Osteoblast (primary cell): ENCODE data around the gene PTPN12. TPM values are rescaled to one million over a fixed set of nuclear protein-coding genes. Genes with fewer than 3 reads are reported as not detected.
A peak's percentile ranks its signal among the peaks of the same experiment; 100 is the strongest.

Experiments used
- DNase-seq: peaks from one replicate; pipeline ENCODE4 v3.0.0; 2011; ENCODE audit warnings: low spot score, mixed read lengths; ENCODE audit not compliant: insufficient read length; ENCODE audit errors: missing footprints
- H2AFZ ChIP-seq: 2 replicates; pipeline ENCODE4 v1.6.0; 2011; ENCODE audit warnings: mild to moderate bottlenecking, low read length
- H3K27ac ChIP-seq: 2 replicates; pipeline ENCODE4 v1.5.1; 2011; ENCODE audit warnings: mild to moderate bottlenecking, low read depth, low read length, moderate library complexity
- H3K27me3 ChIP-seq: 2 replicates; pipeline ENCODE4 v1.6.0; 2012; ENCODE audit warnings: mild to moderate bottlenecking, control low read depth, inconsistent platforms, low read length, moderate library complexity; ENCODE audit not compliant: insufficient read depth
- H3K36me3 ChIP-seq: 2 replicates; pipeline ENCODE4 v1.5.1; 2011; ENCODE audit warnings: mild to moderate bottlenecking, low read length, control low read depth, moderate library complexity; ENCODE audit not compliant: insufficient read depth
- H3K4me1 ChIP-seq: 2 replicates; pipeline ENCODE4 v1.5.1; 2011; ENCODE audit warnings: mild to moderate bottlenecking, low read length, control low read depth, moderate library complexity; ENCODE audit not compliant: insufficient read depth
- H3K4me2 ChIP-seq: 2 replicates; pipeline ENCODE4 v1.6.0; 2011; ENCODE audit warnings: mild to moderate bottlenecking, low read length; ENCODE audit not compliant: insufficient read depth
- H3K4me3 ChIP-seq: fragments of 200-600 bp; sonication (generic); 3 replicates; pipeline ENCODE4 v1.5.1; 2012; ENCODE audit warnings: mild to moderate bottlenecking, low read length, inconsistent platforms; ENCODE audit not compliant: insufficient read depth
- H3K79me2 ChIP-seq: 2 replicates; pipeline ENCODE4 v1.6.0; 2012; ENCODE audit warnings: mild to moderate bottlenecking, low read length, control low read depth, inconsistent platforms; ENCODE audit not compliant: insufficient read depth
- H3K9me3 ChIP-seq: 2 replicates; pipeline ENCODE4 v1.5.1; 2011; ENCODE audit warnings: low read depth, low read length, control low read depth
- H4K20me1 ChIP-seq: 2 replicates; pipeline ENCODE4 v1.6.0; 2012; ENCODE audit warnings: mild to moderate bottlenecking, low read length, control low read depth; ENCODE audit not compliant: insufficient read depth
- total RNA-seq: library from RNA; depleted of rRNA; stranded (reverse); fragments of >200 nt; gene quantifications from 2 replicates; pipeline ENCODE4 v1.2.3, GENCODE V29; 2012
- TF ChIP-seq, protein P1 (sequence below): IDR thresholded peaks from 2 replicates; pipeline ENCODE4 v1.5.1; 2011; ENCODE audit warnings: mild to moderate bottlenecking, low read depth, low read length, moderate library complexity; ENCODE audit errors: extremely low read depth

The PTPN12 gene
- total RNA-seq, 1 donor = 80.7 TPM

DNA sequence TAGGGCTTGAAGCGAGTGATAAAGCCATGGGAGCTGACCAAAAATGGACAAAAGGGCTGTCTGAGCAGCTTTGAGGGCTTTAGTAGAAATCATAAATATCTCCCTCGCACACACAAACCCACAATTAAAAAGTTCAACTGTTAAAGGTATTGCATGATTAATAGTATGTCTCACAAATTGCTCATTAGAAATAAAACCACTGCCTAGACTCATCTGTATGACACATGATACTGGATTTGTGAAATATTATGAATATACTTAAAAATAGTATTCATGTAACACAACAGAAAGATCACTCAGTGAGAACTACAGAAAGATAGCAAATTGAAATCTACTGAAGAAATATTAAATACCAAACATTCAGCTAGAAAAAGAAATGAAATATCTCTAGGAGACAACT, 11.9 kb upstream of the PTPN12 start:
- Histone ChIP-seq H3K36me3 (no peaks in the 10 kb centered on the region), H2AFZ (no peak overlapping the region), H3K4me3 (no peak overlapping the region), H3K27me3 (no peaks in the 10 kb centered on the region), H3K79me2 (no peaks in the 10 kb centered on the region), H3K4me1 (no peaks in the 10 kb centered on the region), H4K20me1 (no peaks in the 10 kb centered on the region), H3K9me3 (no peaks in the 10 kb centered on the region), H3K4me2 (no peak overlapping the region), H3K27ac (no peak overlapping the region)
- DNase-seq = peak; percentile 35
- TF ChIP-seq, protein P1, sequence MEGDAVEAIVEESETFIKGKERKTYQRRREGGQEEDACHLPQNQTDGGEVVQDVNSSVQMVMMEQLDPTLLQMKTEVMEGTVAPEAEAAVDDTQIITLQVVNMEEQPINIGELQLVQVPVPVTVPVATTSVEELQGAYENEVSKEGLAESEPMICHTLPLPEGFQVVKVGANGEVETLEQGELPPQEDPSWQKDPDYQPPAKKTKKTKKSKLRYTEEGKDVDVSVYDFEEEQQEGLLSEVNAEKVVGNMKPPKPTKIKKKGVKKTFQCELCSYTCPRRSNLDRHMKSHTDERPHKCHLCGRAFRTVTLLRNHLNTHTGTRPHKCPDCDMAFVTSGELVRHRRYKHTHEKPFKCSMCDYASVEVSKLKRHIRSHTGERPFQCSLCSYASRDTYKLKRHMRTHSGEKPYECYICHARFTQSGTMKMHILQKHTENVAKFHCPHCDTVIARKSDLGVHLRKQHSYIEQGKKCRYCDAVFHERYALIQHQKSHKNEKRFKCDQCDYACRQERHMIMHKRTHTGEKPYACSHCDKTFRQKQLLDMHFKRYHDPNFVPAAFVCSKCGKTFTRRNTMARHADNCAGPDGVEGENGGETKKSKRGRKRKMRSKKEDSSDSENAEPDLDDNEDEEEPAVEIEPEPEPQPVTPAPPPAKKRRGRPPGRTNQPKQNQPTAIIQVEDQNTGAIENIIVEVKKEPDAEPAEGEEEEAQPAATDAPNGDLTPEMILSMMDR = no peak

- Histone ChIP-seq H3K79me2 (no peaks in the 10 kb centered on the region), H3K4me1 (no peaks in the 10 kb centered on the region)
- TF ChIP-seq, protein P1 = no peak
Observed at GRCh38 chr7:77528368-77528767, 8.7 kb upstream of the PTPN12 start.

GRCh38 chr7:77529279-77529678, 7.8 kb upstream of the PTPN12 start:
- TF ChIP-seq, protein P1 = no peak
- DNase-seq = no peak

More at GRCh38 chr7:77528368-77528767, 8.7 kb upstream of the PTPN12 start:
- DNase-seq = no peak
- no peaks in the 10 kb centered on the region for H4K20me1 ChIP-seq
- no peaks in the 10 kb centered on the region for H3K27me3 ChIP-seq
- no peak overlapping the region for H3K27ac ChIP-seq
- no peak overlapping the region for H3K4me3 ChIP-seq
- H3K36me3 ChIP-seq = no peaks in the 10 kb centered on the region
- no peaks in the 10 kb centered on the region for H3K9me3 ChIP-seq
- no peak overlapping the region for H3K4me2 ChIP-seq
- H2AFZ ChIP-seq = no peak overlapping the region

GRCh38 chr7:77531038-77531437, 6.1 kb upstream of the PTPN12 start:
- Histone ChIP-seq H3K36me3 (no peaks in the 10 kb centered on the region), H3K79me2 (no peaks in the 10 kb centered on the region), H3K4me1 (peaks cover under 1% of the 10 kb centered on the region), H3K27ac (no peak overlapping the region), H3K27me3 (no peaks in the 10 kb centered on the region), H3K4me2 (no peak overlapping the region), H3K4me3 (no peak overlapping the region), H4K20me1 (no peaks in the 10 kb centered on the region), H2AFZ (no peak overlapping the region), H3K9me3 (no peaks in the 10 kb centered on the region)
- TF ChIP-seq, protein P1 = no peak
- DNase-seq = peak; percentile 78

More at GRCh38 chr7:77529279-77529678, 7.8 kb upstream of the PTPN12 start:
- Histone ChIP-seq H3K79me2 (no peaks in the 10 kb centered on the region), H3K4me3 (no peak overlapping the region), H3K36me3 (no peaks in the 10 kb centered on the region), H4K20me1 (no peaks in the 10 kb centered on the region), H3K4me2 (no peak overlapping the region), H2AFZ (no peak overlapping the region), H3K27me3 (no peaks in the 10 kb centered on the region), H3K4me1 (no peaks in the 10 kb centered on the region), H3K27ac (no peak overlapping the region), H3K9me3 (no peaks in the 10 kb centered on the region)
